Measurements from ENCODE around the gene CPNE2.

Gene CPNE2

GRCh38 chr16:57054771-57055170 lies 37.6 kb upstream of the CPNE2 start:
- Histone ChIP-seq H3K4me1 (no peaks in the 10 kb centered on the region), H3K4me3 (ENCODE audit: low read depth, low read length) (no peak overlapping the region), H3K27me3 (ENCODE audit: control insufficient read depth, insufficient read depth, low read length) (no peaks in the 10 kb centered on the region), H3K9me3 (ENCODE audit: control insufficient read depth, low read length) (no peaks in the 10 kb centered on the region), H3K27ac (no peak overlapping the region), H3K9ac (no peak overlapping the region), H3K4me2 (ENCODE audit: low read length) (no peak overlapping the region), H3K36me3 (ENCODE audit: control insufficient read depth, insufficient read depth, low read length) (no peaks in the 10 kb centered on the region), H2AFZ (no peak overlapping the region), H3K79me2 (no peaks in the 10 kb centered on the region)
- TF ChIP-seq CTCF (IDR thresholded peaks at IDR 0.05) = no peak

- no peak overlapping the region for H3K27ac ChIP-seq
- H3K36me3 ChIP-seq (ENCODE audit: control insufficient read depth, insufficient read depth, low read length) = no peaks in the 10 kb centered on the region
- H3K4me2 ChIP-seq (ENCODE audit: low read length) = no peak overlapping the region
- H3K9me3 ChIP-seq (ENCODE audit: control insufficient read depth, low read length) = no peaks in the 10 kb centered on the region
- H3K27me3 ChIP-seq (ENCODE audit: control insufficient read depth, insufficient read depth, low read length) = no peaks in the 10 kb centered on the region
- H2AFZ ChIP-seq = no peak overlapping the region
- H3K9ac ChIP-seq = no peak overlapping the region
- no peak for TF ChIP-seq CTCF (IDR thresholded peaks at IDR 0.05)
- H3K4me3 ChIP-seq (ENCODE audit: low read depth, low read length) = no peak overlapping the region
- H3K79me2 ChIP-seq = no peaks in the 10 kb centered on the region
- H3K4me1 ChIP-seq = no peaks in the 10 kb centered on the region
Observed at GRCh38 chr16:57055671-57056070, 36.7 kb upstream of the CPNE2 start.

GRCh38 chr16:57058291-57058861 lies 34.0 kb upstream of the CPNE2 start:
- H2AFZ ChIP-seq = no peak overlapping the region
- H3K4me1 ChIP-seq = no peaks in the 10 kb centered on the region
- no peak overlapping the region for H3K27ac ChIP-seq
- no peak overlapping the region for H3K9ac ChIP-seq
- no peaks in the 10 kb centered on the region for H3K27me3 ChIP-seq (ENCODE audit: control insufficient read depth, insufficient read depth, low read length)
- H3K4me2 ChIP-seq (ENCODE audit: low read length) = no peak overlapping the region
- H3K9me3 ChIP-seq (ENCODE audit: control insufficient read depth, low read length) = no peaks in the 10 kb centered on the region
- no peaks in the 10 kb centered on the region for H3K79me2 ChIP-seq
- H3K4me3 ChIP-seq (ENCODE audit: low read depth, low read length) = no peak overlapping the region
- no peaks in the 10 kb centered on the region for H3K36me3 ChIP-seq (ENCODE audit: control insufficient read depth, insufficient read depth, low read length)
- TF ChIP-seq CTCF (IDR thresholded peaks at IDR 0.05) = no peak

GRCh38 chr16:57060323-57061083 lies 31.9 kb upstream of the CPNE2 start:
- Histone ChIP-seq H3K27ac (no peak overlapping the region), H3K9ac (no peak overlapping the region), H3K9me3 (ENCODE audit: control insufficient read depth, low read length) (no peaks in the 10 kb centered on the region), H3K27me3 (ENCODE audit: control insufficient read depth, insufficient read depth, low read length) (no peaks in the 10 kb centered on the region), H3K79me2 (no peaks in the 10 kb centered on the region), H3K4me1 (no peaks in the 10 kb centered on the region), H3K4me2 (ENCODE audit: low read length) (no peak overlapping the region), H2AFZ (no peak overlapping the region), H3K4me3 (ENCODE audit: low read depth, low read length) (no peak overlapping the region), H3K36me3 (ENCODE audit: control insufficient read depth, insufficient read depth, low read length) (no peaks in the 10 kb centered on the region)
- TF ChIP-seq CTCF (IDR thresholded peaks at IDR 0.05) = no peak

Measured in parathyroid adenoma (tissue), 2 donors.